Activated naive CD8-positive, alpha-beta T cell treated with anti-CD3 and anti-CD28 coated beads for 36 hours (primary cell): ENCODE data around the gene MRPS10. TPM values are rescaled to one million over a fixed set of nuclear protein-coding genes. Genes with fewer than 3 reads are reported as not detected.

Source experiments
- DNase-seq: peaks from one replicate; pipeline ENCODE4 v3.0.0; 2021
- H3K27ac Mint-ChIP-seq: one replicate; pipeline ENCODE4 v1.8.0; 2022; ENCODE audit warnings: mild to moderate bottlenecking, moderate library complexity, mixed read lengths
- H3K27me3 Mint-ChIP-seq: one replicate; pipeline ENCODE4 v1.8.0; 2022; ENCODE audit warnings: mild to moderate bottlenecking, mixed read lengths
- H3K36me3 Mint-ChIP-seq: one replicate; pipeline ENCODE4 v1.8.0; 2021; ENCODE audit warnings: mild to moderate bottlenecking, mixed read lengths
- H3K4me1 Mint-ChIP-seq: one replicate; pipeline ENCODE4 v1.8.0; 2021; ENCODE audit warnings: mixed read lengths
- H3K4me3 Mint-ChIP-seq: one replicate; pipeline ENCODE4 v1.8.0; 2022; ENCODE audit warnings: mild to moderate bottlenecking, moderate library complexity, mixed read lengths
- H3K9me3 Mint-ChIP-seq: one replicate; pipeline ENCODE4 v1.8.0; 2022; ENCODE audit warnings: mixed read lengths
- total RNA-seq, 2 experiments: library from RNA; stranded (reverse); gene quantifications; one replicate each; pipeline ENCODE4 v1.2.3, GENCODE V29; 2021

The MRPS10 gene
- total RNA-seq, 2 experiments from 2014 or later: 50.7 to 51.2 TPM

- no peak overlapping the region for H3K4me3 Mint-ChIP-seq
- no peak for DNase-seq
- no peaks in the 10 kb centered on the region for H3K9me3 Mint-ChIP-seq
- H3K36me3 Mint-ChIP-seq: peaks cover 4% of the 10 kb centered on the region
- no peak overlapping the region for H3K27ac Mint-ChIP-seq
- no peaks in the 10 kb centered on the region for H3K4me1 Mint-ChIP-seq
- no peaks in the 10 kb centered on the region for H3K27me3 Mint-ChIP-seq
Measured at GRCh38 chr6:42251500-42251899, 33.8 kb upstream of the MRPS10 start.

- H3K36me3 Mint-ChIP-seq: peaks cover 2% of the 10 kb centered on the region
- H3K27me3 Mint-ChIP-seq: no peaks in the 10 kb centered on the region
- DNase-seq: no peak
- no peaks in the 10 kb centered on the region for H3K9me3 Mint-ChIP-seq
- H3K27ac Mint-ChIP-seq: no peak overlapping the region
- no peak overlapping the region for H3K4me3 Mint-ChIP-seq
- H3K4me1 Mint-ChIP-seq: no peaks in the 10 kb centered on the region
Measured at GRCh38 chr6:42250274-42250931, 32.7 kb upstream of the MRPS10 start.

GRCh38 chr6:42249279-42249678, 31.6 kb upstream of the MRPS10 start:
- Mint-ChIP-seq H3K27me3 (no peaks in the 10 kb centered on the region), H3K36me3 (peaks cover 2% of the 10 kb centered on the region), H3K4me1 (no peaks in the 10 kb centered on the region), H3K9me3 (no peaks in the 10 kb centered on the region), H3K4me3 (no peak overlapping the region), H3K27ac (peak overlapping the region; percentile 27)
- no peak for DNase-seq

GRCh38 chr6:42243046-42243445, 25.4 kb upstream of the MRPS10 start:
- Mint-ChIP-seq H3K4me1 (no peaks in the 10 kb centered on the region), H3K27ac (no peak overlapping the region), H3K36me3 (no peaks in the 10 kb centered on the region), H3K27me3 (no peaks in the 10 kb centered on the region), H3K9me3 (no peaks in the 10 kb centered on the region), H3K4me3 (no peak overlapping the region)
- no peak for DNase-seq

GRCh38 chr6:42241915-42242314, 24.3 kb upstream of the MRPS10 start:
- no peak for DNase-seq
- Mint-ChIP-seq H3K4me1 (peaks cover 1% of the 10 kb centered on the region), H3K4me3 (no peak overlapping the region), H3K9me3 (no peaks in the 10 kb centered on the region), H3K27ac (no peak overlapping the region), H3K27me3 (no peaks in the 10 kb centered on the region), H3K36me3 (no peaks in the 10 kb centered on the region)

- no peak for DNase-seq
- Mint-ChIP-seq H3K27ac (no peak overlapping the region), H3K4me1 (peaks cover 1% of the 10 kb centered on the region), H3K4me3 (no peak overlapping the region), H3K27me3 (no peaks in the 10 kb centered on the region), H3K36me3 (no peaks in the 10 kb centered on the region), H3K9me3 (no peaks in the 10 kb centered on the region)
Measured at GRCh38 chr6:42239736-42240375, 22.2 kb upstream of the MRPS10 start.

- H3K27me3 Mint-ChIP-seq: no peaks in the 10 kb centered on the region
- H3K4me1 Mint-ChIP-seq: peaks cover 1% of the 10 kb centered on the region
- DNase-seq: no peak
- no peak overlapping the region for H3K4me3 Mint-ChIP-seq
- H3K9me3 Mint-ChIP-seq: no peaks in the 10 kb centered on the region
- no peak overlapping the region for H3K27ac Mint-ChIP-seq
- no peaks in the 10 kb centered on the region for H3K36me3 Mint-ChIP-seq
Measured at GRCh38 chr6:42239333-42239732, 21.7 kb upstream of the MRPS10 start.

GRCh38 chr6:42237857-42238256, 20.2 kb upstream of the MRPS10 start:
- no peak overlapping the region for H3K4me3 Mint-ChIP-seq
- H3K36me3 Mint-ChIP-seq: no peaks in the 10 kb centered on the region
- no peaks in the 10 kb centered on the region for H3K9me3 Mint-ChIP-seq
- DNase-seq: no peak
- no peaks in the 10 kb centered on the region for H3K27me3 Mint-ChIP-seq
- H3K4me1 Mint-ChIP-seq: peaks cover 1% of the 10 kb centered on the region
- H3K27ac Mint-ChIP-seq: peak overlapping the region; percentile 10

- Mint-ChIP-seq H3K4me3 (no peak overlapping the region), H3K27me3 (no peaks in the 10 kb centered on the region), H3K9me3 (no peaks in the 10 kb centered on the region), H3K27ac (no peak overlapping the region), H3K4me1 (peaks cover 1% of the 10 kb centered on the region), H3K36me3 (no peaks in the 10 kb centered on the region)
- no peak for DNase-seq
Measured at GRCh38 chr6:42236682-42237473, 19.2 kb upstream of the MRPS10 start.

GRCh38 chr6:42236030-42236429, 18.4 kb upstream of the MRPS10 start:
- Mint-ChIP-seq H3K27ac (no peak overlapping the region), H3K9me3 (no peaks in the 10 kb centered on the region), H3K4me3 (no peak overlapping the region), H3K36me3 (no peaks in the 10 kb centered on the region), H3K27me3 (no peaks in the 10 kb centered on the region), H3K4me1 (peaks cover 1% of the 10 kb centered on the region)
- DNase-seq: no peak

- no peak overlapping the region for H3K4me3 Mint-ChIP-seq
- DNase-seq: no peak
- no peaks in the 10 kb centered on the region for H3K36me3 Mint-ChIP-seq
- no peaks in the 10 kb centered on the region for H3K9me3 Mint-ChIP-seq
- no peaks in the 10 kb centered on the region for H3K27me3 Mint-ChIP-seq
- H3K27ac Mint-ChIP-seq: no peak overlapping the region
- H3K4me1 Mint-ChIP-seq: peaks cover 1% of the 10 kb centered on the region
Measured at GRCh38 chr6:42232035-42232434, 14.4 kb upstream of the MRPS10 start.

- Mint-ChIP-seq H3K4me3 (no peak overlapping the region), H3K4me1 (peaks cover 1% of the 10 kb centered on the region), H3K36me3 (no peaks in the 10 kb centered on the region), H3K9me3 (no peaks in the 10 kb centered on the region), H3K27ac (no peak overlapping the region), H3K27me3 (no peaks in the 10 kb centered on the region)
- DNase-seq: no peak
Measured at GRCh38 chr6:42230345-42231321, 13.0 kb upstream of the MRPS10 start.

- H3K36me3 Mint-ChIP-seq: no peaks in the 10 kb centered on the region
- H3K27ac Mint-ChIP-seq: no peak overlapping the region
- peaks cover 6% of the 10 kb centered on the region for H3K4me1 Mint-ChIP-seq
- H3K27me3 Mint-ChIP-seq: no peaks in the 10 kb centered on the region
- no peak for DNase-seq
- no peak overlapping the region for H3K4me3 Mint-ChIP-seq
- no peaks in the 10 kb centered on the region for H3K9me3 Mint-ChIP-seq
Measured at GRCh38 chr6:42229506-42230119, 12.0 kb upstream of the MRPS10 start.

GRCh38 chr6:42228305-42228704, 10.6 kb upstream of the MRPS10 start:
- H3K36me3 Mint-ChIP-seq: no peaks in the 10 kb centered on the region
- peaks cover 15% of the 10 kb centered on the region for H3K4me1 Mint-ChIP-seq
- no peak overlapping the region for H3K27ac Mint-ChIP-seq
- no peak overlapping the region for H3K4me3 Mint-ChIP-seq
- H3K9me3 Mint-ChIP-seq: no peaks in the 10 kb centered on the region
- DNase-seq: no peak
- H3K27me3 Mint-ChIP-seq: no peaks in the 10 kb centered on the region
